Measurements from ENCODE around the gene VCL.
"Not testable (repeated sequence)": the region's sequence is repeated elsewhere in the genome, so short reads cannot be mapped to it uniquely, and the experiment has no call there.

The VCL gene

GRCh38 chr10:74044419-74044818 is 46.5 kb downstream of the VCL start:
- no peak for DNase-seq

DNA sequence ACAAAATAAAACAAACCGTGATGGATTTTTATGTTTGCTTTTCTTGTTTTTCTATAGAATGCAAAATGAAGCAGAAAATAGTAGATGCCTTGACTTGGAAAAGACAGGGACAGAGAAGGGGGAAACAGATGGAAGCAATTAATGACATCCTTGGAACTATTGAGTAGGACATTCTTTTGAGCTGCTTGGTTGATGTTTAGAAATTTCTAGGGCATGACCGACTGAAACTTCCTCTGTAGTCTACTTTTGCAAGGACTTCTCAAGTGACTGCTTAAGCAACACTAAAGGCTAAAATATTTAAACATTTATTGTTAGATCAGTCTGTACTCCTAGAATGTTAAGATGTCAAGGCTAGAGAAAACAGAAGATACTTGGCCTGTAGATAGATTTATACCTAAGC is 49.4 kb downstream of the VCL start:
- no peak for DNase-seq

GRCh38 chr10:74047871-74048270 is 50.0 kb downstream of the VCL start:
- no peak for DNase-seq

DNA sequence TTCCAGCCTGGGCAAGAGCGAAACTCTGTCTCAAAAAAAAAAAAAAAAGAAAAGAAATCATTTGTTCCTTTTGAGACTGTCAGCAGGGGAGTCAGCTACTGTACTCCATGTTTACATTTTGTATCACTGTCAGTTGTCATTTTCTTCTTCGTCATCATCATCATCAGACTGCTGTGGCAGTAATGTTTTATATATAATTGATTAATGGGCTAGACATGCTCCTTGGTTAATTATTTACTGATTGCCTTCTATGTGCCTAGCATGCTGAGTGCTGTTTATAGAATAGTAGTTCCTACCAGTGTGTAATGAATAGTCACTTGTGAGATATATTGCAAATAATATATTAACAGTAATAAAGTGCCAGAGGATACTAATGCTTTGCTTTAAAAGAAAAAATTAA is 50.5 kb downstream of the VCL start:
- no peak for DNase-seq

DNA sequence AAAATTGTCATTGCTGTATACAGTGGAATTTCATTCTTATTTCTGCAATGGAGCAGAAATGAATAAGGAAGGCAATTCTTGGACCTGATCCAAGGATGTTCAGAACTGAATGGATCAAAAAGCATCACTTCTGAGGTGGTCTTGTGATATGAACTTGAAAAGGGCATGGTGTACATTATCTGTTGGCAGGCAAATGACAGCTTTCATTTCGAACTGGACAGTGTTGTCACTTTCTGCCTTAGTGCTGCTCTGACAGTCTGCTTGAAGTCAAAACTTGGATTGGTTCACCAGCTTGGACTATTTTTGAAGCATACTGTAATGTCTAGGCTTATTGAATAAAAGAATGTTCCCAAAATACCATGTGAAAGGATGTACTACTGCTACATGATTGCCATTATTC is 52.0 kb downstream of the VCL start:
- no peak for DNase-seq

DNA sequence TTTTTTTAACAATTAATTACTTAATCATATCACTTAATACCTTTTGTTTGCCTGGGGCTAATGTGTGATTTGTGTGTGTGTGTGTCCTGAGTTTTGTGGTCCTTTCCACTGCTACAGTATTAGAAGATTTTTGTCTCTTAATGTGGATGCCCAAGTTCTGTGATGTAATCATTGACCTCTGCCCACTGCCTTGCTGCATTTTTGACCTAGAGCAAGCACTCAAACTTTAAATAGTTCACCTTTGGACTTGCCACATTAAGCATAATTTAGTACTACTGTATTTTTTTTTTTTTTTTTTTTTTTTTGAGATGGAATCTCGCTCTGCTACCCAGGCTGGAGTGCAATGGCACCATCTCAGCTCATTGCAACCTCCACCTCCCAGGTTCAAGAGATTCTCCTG is 52.7 kb downstream of the VCL start:
- no peak for DNase-seq

DNA sequence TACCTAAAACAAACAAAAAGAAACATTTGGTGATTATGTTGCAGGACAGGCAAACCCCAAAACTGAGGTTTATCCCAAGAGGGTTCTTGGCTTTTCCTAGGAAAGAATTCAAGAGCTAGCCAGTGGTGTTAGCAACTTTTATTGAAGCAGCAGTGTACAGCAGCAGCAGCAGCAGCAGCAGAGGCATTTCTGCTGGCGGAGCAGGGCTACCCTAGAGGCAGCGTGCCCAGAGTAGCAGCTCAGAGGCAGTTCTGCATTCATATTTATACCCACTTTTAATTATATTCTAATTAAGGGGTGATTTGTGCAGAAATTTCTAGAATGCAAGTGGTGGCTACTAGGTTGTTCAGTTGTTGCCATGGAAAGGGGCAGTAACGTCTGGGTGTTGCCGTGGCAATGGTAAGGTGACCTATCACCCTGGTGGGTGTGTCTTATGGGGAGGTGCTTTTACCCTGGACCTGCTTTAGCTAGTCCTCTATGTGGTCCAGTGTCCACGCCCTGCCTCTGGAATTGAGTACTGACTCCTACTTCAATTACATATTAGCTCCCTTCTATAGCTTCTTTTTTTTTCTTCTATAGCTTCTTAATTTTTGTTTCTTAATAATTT is 53.9 kb downstream of the VCL start:
- no peak for DNase-seq

DNA sequence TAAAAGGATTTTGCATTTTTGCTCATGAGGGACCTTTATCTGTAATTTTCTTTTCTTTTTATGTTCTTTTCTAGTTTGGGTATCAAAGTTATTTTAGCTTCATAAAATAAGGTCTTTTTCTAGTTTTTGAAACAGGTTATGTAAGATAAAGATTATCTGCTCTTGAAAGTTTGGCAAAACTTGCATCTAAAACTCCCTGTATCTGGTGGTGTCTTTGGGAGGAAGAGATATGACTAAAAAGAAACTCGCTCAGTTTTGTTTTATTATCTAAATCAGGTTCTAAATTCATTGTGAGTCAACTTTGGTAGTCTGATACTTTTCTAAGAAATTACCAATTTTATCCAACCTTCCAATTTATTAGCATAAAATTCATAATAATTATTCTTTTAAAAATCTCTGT is 55.1 kb downstream of the VCL start:
- no peak for DNase-seq

- DNase-seq, result no peak
Measured at GRCh38 chr10:74055383-74056049, 57.6 kb downstream of the VCL start.

DNA sequence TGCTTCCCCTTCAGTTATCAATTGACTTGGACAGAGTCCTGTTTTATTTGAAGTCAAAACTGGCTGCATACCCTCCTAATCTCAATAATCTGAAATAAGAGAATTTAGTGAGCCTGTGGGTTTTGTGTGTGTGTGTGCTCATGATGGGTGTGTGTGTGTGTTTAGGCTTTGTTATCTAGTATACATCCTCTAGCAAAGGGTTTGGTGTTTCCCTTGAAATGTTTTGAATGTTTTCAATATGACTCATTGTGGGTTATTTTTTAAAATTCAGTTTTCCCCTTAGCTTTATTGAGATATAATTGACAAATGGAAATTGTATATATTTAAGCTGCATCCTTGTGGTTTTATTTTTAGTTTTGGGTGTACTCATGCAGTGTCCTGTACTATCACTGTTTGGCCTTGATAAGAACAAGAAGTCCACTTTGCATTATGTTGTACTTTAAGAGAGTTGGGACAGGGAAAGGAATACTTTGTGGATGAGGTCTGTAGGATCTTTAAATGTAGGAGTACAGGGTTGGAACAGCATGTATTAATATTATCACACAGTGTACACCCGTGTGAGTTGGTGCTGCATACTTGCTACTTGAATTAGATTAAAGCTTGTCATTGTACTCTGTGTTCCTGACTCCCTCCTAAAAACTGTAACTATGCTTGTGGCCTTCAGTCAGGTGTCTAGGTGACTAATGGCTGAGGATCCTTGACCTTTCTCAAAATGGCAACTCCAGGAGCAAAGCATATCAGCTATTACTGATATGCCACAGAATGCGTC is 58.3 kb downstream of the VCL start:
- DNase-seq, result no peak

GRCh38 chr10:74058071-74058470 is 60.2 kb downstream of the VCL start:
- no peak for DNase-seq

DNA sequence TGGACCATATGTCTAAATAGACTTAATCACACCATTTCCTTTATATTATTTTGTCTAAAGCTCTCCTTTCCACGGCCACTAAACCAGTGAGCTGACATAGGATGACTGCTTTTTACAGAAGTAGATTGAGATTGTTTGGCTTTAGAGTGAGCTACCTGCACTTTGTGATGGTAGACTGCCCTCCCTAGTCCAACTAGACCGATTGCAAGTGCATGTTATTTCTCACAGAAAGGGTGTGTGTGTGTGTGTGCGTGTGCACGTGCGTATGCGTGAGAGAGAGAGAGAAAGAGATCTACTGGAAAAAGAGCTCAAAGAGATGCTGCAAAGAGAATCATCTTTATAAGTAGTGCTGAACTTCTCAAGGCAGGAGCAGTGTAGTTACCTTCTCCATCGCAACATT is 60.7 kb downstream of the VCL start:
- no peak for DNase-seq

DNA sequence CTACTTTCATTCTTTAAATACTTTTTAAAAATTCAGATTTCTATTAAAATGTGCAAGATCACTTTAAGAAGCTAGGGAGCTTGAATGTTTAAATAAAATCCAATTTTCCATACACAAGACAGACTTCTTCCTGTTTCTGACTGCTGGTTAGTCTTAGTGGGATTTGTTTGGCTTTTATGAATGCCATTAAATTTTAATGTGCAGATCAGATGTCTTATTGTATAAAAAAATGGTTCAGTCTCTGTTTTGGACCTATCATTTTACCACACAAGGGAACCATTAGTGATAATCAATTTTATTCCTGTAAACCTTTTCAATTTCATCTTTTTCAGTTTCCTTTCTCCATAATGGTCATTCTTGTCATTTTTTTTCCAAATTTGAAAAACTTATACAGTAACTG is 63.2 kb downstream of the VCL start:
- DNase-seq, result no peak

DNA sequence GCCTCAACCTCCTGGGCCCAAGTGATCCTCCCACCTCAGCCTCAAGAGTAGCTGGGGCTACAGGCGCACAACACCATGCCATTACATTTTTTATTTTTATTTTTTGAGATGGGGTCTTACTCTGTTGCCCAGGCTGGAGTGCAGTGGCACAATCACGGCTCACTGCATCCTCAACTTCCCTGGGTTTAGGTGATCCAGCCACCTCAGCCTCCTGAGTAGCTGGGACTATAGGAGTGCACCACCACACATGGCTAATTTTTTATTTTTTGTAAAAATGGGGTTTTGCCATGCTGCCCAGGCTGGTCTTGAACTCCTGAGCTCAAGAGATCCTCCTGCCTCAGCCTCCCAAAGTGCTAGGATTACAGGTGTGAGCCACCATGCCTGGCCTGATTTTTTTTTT is 64.1 kb downstream of the VCL start:
- DNase-seq, result not testable (repeated sequence)

GRCh38 chr10:74063256-74063655 is 65.3 kb downstream of the VCL start:
- DNase-seq, result no peak

DNA sequence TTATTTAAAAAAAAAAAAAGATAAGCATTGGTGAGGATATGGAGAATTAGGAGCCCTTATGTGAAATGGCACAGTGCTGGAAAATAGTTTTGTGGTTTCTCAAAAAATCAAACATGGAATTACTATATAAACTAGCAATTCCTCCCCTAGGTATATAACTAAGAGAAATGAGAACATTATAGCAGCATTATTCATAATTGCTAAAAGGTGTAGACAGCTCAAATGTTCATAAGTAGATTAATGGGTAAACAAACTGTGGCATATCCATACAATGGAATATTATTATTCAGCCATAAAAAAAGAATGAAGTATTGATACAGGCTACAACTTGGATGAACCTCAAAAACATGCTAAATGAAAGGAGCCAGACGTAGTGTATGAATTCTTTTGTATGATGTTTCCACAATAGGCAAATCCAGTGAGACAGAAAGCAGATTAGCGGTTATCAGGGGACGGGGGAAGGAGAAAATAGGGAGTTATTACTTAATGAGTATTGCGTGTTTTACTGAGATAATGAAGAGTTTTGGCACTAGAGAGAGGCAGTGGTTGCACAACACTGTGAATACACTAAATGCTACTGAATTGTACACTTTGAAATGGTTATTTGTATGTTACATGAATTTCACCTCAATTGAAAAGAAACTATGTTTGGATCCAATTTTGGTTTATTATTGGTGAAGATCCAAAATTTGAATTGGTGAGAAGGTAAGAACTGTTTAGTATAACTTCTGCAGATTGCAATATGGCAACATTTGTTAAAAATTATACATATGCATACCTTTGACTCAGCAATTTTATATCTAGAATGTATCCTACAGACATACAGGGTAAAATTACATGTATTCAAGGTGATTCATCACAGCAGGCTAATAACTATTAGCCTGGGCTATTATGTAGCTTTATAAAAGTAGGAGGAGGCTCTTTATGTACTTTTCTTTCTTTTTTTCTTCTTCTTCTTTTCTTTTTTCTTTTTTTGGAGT is 69.7 kb downstream of the VCL start:
- DNase-seq, result no peak

DNA sequence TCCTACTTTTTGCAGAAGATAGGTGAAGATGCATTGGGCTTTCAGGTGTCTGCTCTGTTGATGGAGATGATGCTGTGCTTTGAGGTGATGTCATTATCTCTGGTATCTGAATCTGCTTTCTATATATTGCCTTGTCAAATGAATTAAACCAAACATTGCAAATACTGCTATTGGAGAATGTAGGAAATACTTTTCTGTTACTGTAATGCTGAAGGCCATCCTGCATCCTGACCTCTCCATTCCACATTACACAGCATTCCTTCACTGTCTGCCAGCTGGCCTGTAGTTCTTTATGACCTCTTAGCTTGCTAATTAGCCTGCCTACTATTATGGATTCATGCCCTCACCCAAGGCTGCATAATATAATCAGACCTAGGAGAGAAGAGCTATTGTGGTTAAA is 73.2 kb downstream of the VCL start:
- DNase-seq, result no peak

- DNase-seq, result no peak
Measured at GRCh38 chr10:74072503-74072902, 74.6 kb downstream of the VCL start.

DNA sequence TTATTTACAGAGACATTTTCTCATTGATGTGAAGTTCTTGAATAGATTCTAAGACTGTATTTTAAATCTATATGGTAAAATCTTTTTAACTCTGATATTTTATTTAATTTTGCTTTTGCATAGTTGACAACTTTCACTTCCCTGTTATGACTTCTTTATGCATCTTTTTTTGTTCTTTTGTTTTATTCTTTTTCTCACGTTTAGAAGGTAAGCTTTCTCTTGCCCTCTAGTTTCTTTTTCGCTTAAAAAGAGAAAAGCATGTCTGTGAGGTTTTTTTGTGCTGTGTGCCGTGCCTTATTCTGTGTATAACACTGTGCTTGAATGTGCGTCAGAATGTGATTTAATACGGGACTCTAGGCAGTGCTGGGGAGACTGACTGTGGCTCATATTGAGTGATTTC is 78.0 kb downstream of the VCL start:
- no peak for DNase-seq

- DNase-seq, result no peak
Measured at GRCh38 chr10:74076961-74077360, 79.0 kb downstream of the VCL start.

- DNase-seq, result no peak
Measured at GRCh38 chr10:74077416-74077815, 79.5 kb downstream of the VCL start.

DNA sequence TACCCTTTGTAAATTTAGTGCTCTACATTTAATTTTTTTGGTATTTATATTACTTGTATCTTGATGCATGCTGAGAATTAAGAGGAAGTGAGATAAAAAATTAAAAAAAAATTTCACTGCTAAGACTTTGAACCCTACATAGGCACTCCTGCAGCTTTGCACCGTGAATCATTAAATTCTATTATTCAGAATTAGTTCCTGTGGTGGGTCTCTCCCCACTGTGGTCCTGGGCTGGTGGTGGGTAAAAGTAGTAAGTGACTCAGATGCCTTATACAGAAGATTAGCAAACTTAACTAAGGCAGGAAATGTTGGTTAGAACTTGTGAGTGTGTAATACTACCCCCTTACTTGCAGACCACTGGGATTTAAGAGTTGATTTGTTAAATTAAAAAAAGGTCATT is 80.1 kb downstream of the VCL start:
- no peak for DNase-seq

All from amniotic stem cell (primary cell).